Measurements from ENCODE around the gene BTF3L4. TPM values are rescaled to one million over a fixed set of nuclear protein-coding genes. Genes with fewer than 3 reads are reported as not detected.

BTF3L4 gene
- 51.9 and 58.5 TPM in 2 replicates for total RNA-seq

DNA sequence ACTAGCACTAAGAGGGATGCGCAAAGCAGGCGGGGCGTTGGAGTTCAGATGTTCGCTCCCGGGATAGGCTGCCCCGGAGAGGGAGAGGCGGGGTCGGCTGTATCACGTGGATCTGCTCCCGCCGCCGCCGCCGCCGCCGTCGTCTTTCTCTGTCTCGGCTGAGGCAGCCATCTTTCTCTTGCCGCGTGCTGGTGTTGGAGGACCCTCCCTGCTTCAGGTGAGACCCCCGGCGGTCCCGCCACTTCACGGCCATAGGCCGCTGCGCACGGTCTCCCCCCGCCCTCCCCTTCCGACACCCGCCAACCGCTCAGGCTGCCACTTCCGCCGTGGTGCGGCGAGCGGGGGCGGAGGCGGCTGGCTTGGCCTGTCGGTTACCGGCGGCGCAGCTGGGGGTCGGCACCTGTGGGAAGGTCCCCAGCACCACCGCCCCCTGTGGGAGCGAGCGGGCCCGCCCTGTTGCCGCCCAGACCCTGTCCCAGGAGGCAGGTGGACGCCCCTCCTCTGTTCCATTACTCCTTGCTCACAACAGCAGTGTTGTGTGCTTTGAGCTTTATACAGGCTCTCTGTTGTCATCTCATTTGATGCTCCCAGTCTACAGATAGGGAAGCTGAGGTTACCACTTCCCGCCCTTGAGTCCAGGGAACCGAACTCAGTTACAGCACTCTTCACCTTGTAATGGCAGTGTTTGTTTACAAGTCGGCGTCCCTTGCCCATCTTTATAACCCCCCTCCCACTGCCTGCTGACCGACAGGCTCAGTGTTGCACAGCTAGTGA, at the start of gene BTF3L4:
TSS of gene BTF3L4 (plus strand) at position 133 of the 774 bp plus-strand sequence. CDS start 3,553 bp downstream, outside the sequence.
- Histone ChIP-seq H3K36me3 (ENCODE audit: control insufficient read depth, insufficient read depth, low read length) (peaks cover 17% of the 10 kb centered on the region), H3K27me3 (ENCODE audit: control insufficient read depth, insufficient read depth, low read length) (no peaks in the 10 kb centered on the region), H3K4me3 (ENCODE audit: low read depth, low read length) (peak within 1 kb of the TSS; percentile 62)
- TF ChIP-seq, protein P1, sequence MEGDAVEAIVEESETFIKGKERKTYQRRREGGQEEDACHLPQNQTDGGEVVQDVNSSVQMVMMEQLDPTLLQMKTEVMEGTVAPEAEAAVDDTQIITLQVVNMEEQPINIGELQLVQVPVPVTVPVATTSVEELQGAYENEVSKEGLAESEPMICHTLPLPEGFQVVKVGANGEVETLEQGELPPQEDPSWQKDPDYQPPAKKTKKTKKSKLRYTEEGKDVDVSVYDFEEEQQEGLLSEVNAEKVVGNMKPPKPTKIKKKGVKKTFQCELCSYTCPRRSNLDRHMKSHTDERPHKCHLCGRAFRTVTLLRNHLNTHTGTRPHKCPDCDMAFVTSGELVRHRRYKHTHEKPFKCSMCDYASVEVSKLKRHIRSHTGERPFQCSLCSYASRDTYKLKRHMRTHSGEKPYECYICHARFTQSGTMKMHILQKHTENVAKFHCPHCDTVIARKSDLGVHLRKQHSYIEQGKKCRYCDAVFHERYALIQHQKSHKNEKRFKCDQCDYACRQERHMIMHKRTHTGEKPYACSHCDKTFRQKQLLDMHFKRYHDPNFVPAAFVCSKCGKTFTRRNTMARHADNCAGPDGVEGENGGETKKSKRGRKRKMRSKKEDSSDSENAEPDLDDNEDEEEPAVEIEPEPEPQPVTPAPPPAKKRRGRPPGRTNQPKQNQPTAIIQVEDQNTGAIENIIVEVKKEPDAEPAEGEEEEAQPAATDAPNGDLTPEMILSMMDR (IDR thresholded peaks at IDR 0.05; ENCODE audit: insufficient read depth, low read length, severe bottlenecking), result no peak
- FAIRE-seq, result no peak
- peak; percentile 82 for DNase-seq (ENCODE audit: low read depth)

- Histone ChIP-seq H3K4me3 (ENCODE audit: low read depth, low read length) (no peak overlapping the region), H3K36me3 (ENCODE audit: control insufficient read depth, insufficient read depth, low read length) (no peaks in the 10 kb centered on the region), H3K27me3 (ENCODE audit: control insufficient read depth, insufficient read depth, low read length) (no peaks in the 10 kb centered on the region)
- DNase-seq (ENCODE audit: low read depth) (no peak), FAIRE-seq (no peak)
- TF ChIP-seq, protein P1 (IDR thresholded peaks at IDR 0.05; ENCODE audit: insufficient read depth, low read length, severe bottlenecking), result no peak
Observed at GRCh38 chr1:52007215-52008002, 48.7 kb upstream of the BTF3L4 start.

DNA sequence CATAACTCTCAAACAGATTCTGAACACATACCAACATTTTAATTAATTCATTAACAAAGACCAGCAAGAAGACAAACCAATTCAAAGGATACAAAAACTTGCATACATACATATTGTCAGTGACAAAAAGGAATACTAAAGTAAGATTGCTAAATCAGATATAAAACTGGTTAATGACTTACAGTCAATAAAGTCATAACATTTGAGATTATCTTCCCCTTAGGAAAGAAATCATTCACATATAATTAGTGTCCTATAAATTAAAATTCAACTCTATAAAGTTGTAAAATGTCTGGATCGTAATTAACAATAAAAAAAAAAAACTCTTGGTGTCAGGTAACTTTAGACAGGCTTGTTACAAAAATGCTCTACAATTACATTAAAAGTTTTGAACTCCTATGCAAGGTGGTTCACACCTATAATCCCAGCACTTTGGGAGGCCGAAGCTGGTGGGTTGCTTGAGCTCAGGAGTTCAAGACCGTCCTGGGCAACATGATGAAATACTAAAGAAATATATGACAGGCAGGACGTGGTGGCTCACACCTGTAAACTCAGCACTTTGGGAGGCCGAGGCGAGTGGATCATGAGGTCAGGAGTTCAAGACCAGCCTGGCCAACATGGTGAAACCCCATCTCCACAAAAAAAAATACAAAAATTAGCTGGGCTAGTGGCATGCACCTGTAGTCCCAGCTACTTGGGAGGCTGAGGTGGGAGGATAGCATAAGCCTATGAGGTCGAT, 47.9 kb upstream of the BTF3L4 start:
- DNase-seq (ENCODE audit: low read depth) (no peak), FAIRE-seq (no peak)
- TF ChIP-seq, protein P1 (IDR thresholded peaks at IDR 0.05; ENCODE audit: insufficient read depth, low read length, severe bottlenecking), result no peak
- Histone ChIP-seq H3K36me3 (ENCODE audit: control insufficient read depth, insufficient read depth, low read length) (no peaks in the 10 kb centered on the region), H3K4me3 (ENCODE audit: low read depth, low read length) (no peak overlapping the region), H3K27me3 (ENCODE audit: control insufficient read depth, insufficient read depth, low read length) (no peaks in the 10 kb centered on the region)

DNA sequence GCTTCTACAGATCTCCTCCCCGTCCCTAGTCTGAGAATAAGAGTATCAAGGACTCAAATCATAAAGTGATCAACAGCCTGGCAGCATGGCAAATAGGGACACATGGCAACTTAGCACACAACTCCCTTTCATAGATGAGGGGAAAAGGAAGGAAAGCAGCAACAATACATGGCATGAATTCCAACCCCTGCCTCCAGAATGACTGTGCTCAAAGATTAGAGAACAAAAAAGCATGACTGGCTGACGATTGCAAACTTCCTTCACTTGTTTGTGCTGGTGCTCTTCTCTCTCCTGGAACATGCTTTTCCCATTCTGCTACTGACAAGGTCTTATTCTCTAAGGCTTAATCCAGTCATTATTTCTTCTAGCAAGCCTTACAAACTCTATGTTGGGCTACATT, 34.0 kb upstream of the BTF3L4 start:
- TF ChIP-seq, protein P1 (IDR thresholded peaks at IDR 0.05; ENCODE audit: insufficient read depth, low read length, severe bottlenecking), result no peak
- Histone ChIP-seq H3K4me3 (ENCODE audit: low read depth, low read length) (no peak overlapping the region), H3K36me3 (ENCODE audit: control insufficient read depth, insufficient read depth, low read length) (peaks cover 9% of the 10 kb centered on the region), H3K27me3 (ENCODE audit: control insufficient read depth, insufficient read depth, low read length) (no peaks in the 10 kb centered on the region)
- FAIRE-seq, result no peak
- DNase-seq (ENCODE audit: low read depth), result no peak

DNA sequence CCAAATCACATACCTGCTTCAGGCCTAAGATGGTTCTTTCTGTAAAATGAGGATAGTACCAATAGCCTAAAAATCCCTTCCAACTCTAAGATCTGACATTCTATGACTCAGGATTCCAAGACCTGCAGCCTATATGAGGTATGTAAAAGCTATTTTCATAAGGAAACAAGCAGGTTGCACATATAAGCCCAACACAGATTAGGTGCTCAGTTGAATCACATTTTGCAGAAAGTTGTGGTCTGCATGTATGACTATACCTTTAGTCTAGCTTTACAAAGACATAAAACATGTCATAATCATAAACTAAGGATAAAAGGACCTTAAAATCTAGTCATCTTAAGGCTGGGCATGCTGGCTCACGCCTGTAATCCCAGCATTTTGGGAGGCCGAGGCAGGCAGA, 29.8 kb upstream of the BTF3L4 start:
- FAIRE-seq (no peak), DNase-seq (ENCODE audit: low read depth) (no peak)
- Histone ChIP-seq H3K27me3 (ENCODE audit: control insufficient read depth, insufficient read depth, low read length) (no peaks in the 10 kb centered on the region), H3K4me3 (ENCODE audit: low read depth, low read length) (no peak overlapping the region), H3K36me3 (ENCODE audit: control insufficient read depth, insufficient read depth, low read length) (peaks cover 9% of the 10 kb centered on the region)
- TF ChIP-seq, protein P1 (IDR thresholded peaks at IDR 0.05; ENCODE audit: insufficient read depth, low read length, severe bottlenecking), result no peak

Data from bronchial epithelial cell (primary cell).